Gastrocnemius medialis (tissue), 4 donors: ENCODE data around the gene ARHGAP25.

ENCODE experiments used
- POLR2A ChIP-seq, 2 donors: fragments of 450-650 bp; IDR thresholded peaks; one replicate each; pipeline ENCODE4 v1.6.1; 2017; ENCODE audit warnings: antibody characterized with exemption in 2 of 2, mild to moderate bottlenecking in 2 of 2, moderate library complexity in 2 of 2
- TF ChIP-seq, protein P1 (sequence below), 5 experiments: fragments of 450-650 bp in 3 of 5; fragments of 200-600 bp in 2 of 5; sonication (generic) in 2 of 5; IDR thresholded peaks in 4 of 5; conservative IDR thresholded peaks in 1 of 5; 1 replicate in 4 of 5; 2 replicates in 1 of 5; pipeline ENCODE4 v1.5.1; 2016 to 2019; ENCODE audit warnings: antibody characterized with exemption in 5 of 5, mild to moderate bottlenecking in 3 of 5, moderate library complexity in 3 of 5

DNA sequence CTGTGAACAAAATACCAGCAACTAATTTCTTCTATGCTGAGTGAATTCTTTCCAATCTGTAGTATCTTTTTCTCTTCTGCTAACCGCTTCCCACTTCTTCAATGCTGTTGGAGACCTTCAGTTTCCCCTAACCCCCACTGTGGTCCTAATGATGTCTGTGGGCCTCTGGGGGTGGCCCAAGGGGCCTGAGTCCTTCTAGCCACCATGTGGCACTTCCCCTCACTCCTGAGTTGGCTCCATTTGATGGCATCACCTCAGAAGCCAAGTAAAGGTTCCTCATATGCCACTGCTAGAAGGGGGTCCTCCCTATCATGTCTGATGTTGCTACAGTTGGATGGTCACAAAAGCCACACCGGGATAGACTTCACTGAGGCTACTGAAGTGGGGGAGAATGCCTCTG is 37.5 kb downstream of the ARHGAP25 start:
- TF ChIP-seq, protein P1, sequence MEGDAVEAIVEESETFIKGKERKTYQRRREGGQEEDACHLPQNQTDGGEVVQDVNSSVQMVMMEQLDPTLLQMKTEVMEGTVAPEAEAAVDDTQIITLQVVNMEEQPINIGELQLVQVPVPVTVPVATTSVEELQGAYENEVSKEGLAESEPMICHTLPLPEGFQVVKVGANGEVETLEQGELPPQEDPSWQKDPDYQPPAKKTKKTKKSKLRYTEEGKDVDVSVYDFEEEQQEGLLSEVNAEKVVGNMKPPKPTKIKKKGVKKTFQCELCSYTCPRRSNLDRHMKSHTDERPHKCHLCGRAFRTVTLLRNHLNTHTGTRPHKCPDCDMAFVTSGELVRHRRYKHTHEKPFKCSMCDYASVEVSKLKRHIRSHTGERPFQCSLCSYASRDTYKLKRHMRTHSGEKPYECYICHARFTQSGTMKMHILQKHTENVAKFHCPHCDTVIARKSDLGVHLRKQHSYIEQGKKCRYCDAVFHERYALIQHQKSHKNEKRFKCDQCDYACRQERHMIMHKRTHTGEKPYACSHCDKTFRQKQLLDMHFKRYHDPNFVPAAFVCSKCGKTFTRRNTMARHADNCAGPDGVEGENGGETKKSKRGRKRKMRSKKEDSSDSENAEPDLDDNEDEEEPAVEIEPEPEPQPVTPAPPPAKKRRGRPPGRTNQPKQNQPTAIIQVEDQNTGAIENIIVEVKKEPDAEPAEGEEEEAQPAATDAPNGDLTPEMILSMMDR (IDR thresholded peaks at IDR 0.05 in 4 of 5, conservative IDR thresholded peaks at IDR 0.05 in 1 of 5): no peak
- TF ChIP-seq POLR2A (IDR thresholded peaks at IDR 0.05): no peak
